IPS-15b (cell line): ENCODE measurements around the gene FUS.

Source experiments
- H3K27me3 ChIP-seq: one replicate; pipeline ENCODE4 v1.6.1; 2013; ENCODE audit warnings: low read length; ENCODE audit not compliant: control insufficient read depth, insufficient read depth
- H3K36me3 ChIP-seq: one replicate; pipeline ENCODE4 v1.6.1; 2013; ENCODE audit warnings: low read length; ENCODE audit not compliant: control insufficient read depth, insufficient read depth
- H3K4me1 ChIP-seq: one replicate; pipeline ENCODE4 v1.6.1; 2013; ENCODE audit warnings: mild to moderate bottlenecking, low read length; ENCODE audit not compliant: control insufficient read depth, insufficient read depth
- H3K4me3 ChIP-seq: one replicate; pipeline ENCODE4 v1.5.1; 2013; ENCODE audit warnings: low read depth, low read length
- H3K9ac ChIP-seq: one replicate; pipeline ENCODE4 v1.6.1; 2013; ENCODE audit warnings: low read depth, mild to moderate bottlenecking, low read length
- H3K9me3 ChIP-seq: one replicate; pipeline ENCODE4 v1.6.1; 2013; ENCODE audit warnings: mild to moderate bottlenecking, low read length; ENCODE audit not compliant: control insufficient read depth, insufficient read depth

Gene FUS

DNA sequence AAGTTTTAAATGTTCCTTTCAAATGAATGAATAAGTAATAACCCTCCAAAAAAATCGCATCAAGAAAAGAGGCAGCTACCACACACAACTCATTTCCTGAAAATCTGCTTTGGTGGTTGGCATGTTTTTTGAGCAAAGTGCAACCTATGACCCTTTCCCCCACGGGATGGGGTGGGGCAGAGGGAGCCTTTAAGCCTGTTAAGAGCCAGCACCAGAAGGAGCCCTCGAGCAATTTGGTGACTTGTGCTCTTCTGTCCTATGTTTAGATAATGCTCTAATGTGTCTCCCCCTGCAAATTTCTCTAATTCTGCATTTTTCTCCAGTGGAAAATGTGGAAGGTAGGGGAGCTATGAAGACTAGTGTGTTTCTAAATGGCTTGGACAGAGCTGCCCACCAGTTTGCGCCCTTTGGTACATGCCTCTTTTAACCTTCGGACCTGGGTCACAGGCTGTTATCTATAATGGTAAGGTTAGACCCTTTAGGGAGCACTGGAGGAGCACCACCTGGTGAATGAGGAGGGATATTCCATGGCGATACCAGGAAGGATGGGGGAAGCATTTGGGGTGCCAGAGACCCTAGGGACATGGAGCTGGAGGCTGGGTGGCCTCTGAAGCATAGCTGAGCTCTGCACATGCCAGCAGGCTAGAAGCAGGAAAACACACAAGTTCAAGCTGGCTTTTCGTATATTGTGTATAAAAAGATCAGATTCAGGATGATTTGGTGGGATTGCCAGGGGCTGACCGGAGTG lies 21.1 kb downstream of the FUS start:
- no peak overlapping the region for H3K9ac ChIP-seq
- no peaks in the 10 kb centered on the region for H3K9me3 ChIP-seq
- peaks cover 12% of the 10 kb centered on the region for H3K36me3 ChIP-seq
- H3K4me3 ChIP-seq = peak overlapping the region; percentile 77
- peaks cover 6% of the 10 kb centered on the region for H3K4me1 ChIP-seq
- H3K27me3 ChIP-seq = peaks cover 4% of the 10 kb centered on the region

GRCh38 chr16:31201582-31202413 lies 21.9 kb downstream of the FUS start:
- peaks cover 6% of the 10 kb centered on the region for H3K36me3 ChIP-seq
- no peaks in the 10 kb centered on the region for H3K9me3 ChIP-seq
- peaks cover 6% of the 10 kb centered on the region for H3K4me1 ChIP-seq
- peak overlapping the region; percentile 58 for H3K9ac ChIP-seq
- peaks cover 4% of the 10 kb centered on the region for H3K27me3 ChIP-seq
- H3K4me3 ChIP-seq = peak overlapping the region; percentile 77

DNA sequence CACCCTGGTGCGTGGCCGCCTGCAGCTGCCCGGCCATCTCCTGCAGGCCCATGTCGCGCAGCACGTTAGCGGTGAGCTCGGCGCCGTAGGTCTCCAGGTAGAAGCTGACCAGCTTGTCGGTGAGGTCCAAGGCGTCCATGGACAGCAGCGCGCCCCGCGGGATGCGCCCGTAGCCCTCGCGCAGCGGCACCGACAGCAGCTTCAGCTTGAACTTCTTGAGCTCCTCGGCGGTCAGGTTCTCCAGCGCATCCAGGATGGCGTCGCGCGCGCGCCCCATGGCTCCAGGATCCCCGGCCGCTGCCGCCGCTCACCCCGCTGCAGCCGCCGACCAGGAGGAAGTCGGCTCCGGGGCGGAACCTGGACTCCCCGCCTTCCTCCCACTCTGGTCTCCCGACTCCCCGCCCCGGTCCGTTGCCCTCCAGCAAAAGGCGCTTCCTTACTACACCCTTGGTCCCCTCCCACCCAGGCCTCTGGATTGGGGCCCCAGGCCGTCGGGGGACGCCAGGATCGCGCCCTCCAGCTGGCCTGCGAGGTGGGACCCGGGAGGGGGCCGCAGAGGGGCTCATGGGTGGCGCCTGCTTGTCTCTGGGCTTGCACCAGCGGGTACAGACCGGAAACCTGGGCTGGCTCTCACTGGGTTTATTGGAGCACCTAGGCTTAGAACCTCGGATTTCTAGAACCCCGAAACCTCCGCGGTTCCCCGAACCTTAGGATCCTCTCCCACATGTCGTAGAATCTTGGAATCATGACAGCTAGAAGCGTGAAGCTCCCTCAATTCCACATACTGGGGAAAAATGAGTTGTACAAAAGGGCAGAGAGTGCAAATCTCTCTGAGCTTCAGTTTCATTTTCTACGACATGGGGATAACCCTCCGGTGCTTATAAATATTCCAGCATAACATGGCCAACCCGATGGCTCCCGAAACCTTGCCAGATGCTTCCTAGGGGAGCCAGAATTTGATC lies 22.8 kb downstream of the FUS start, which contains the start of gene PYCARD:
Gene PYCARD (minus strand): TSS at position 347 of the 962 bp plus-strand sequence. CDS start 70 bp downstream, at position 277.
- H3K9ac ChIP-seq = peak within 1 kb of the TSS; percentile 58
- H3K36me3 ChIP-seq = peaks cover 6% of the 10 kb centered on the region
- peaks cover 6% of the 10 kb centered on the region for H3K4me1 ChIP-seq
- H3K9me3 ChIP-seq = no peaks in the 10 kb centered on the region
- peaks cover 4% of the 10 kb centered on the region for H3K27me3 ChIP-seq
- H3K4me3 ChIP-seq = peak within 1 kb of the TSS; percentile 77

DNA sequence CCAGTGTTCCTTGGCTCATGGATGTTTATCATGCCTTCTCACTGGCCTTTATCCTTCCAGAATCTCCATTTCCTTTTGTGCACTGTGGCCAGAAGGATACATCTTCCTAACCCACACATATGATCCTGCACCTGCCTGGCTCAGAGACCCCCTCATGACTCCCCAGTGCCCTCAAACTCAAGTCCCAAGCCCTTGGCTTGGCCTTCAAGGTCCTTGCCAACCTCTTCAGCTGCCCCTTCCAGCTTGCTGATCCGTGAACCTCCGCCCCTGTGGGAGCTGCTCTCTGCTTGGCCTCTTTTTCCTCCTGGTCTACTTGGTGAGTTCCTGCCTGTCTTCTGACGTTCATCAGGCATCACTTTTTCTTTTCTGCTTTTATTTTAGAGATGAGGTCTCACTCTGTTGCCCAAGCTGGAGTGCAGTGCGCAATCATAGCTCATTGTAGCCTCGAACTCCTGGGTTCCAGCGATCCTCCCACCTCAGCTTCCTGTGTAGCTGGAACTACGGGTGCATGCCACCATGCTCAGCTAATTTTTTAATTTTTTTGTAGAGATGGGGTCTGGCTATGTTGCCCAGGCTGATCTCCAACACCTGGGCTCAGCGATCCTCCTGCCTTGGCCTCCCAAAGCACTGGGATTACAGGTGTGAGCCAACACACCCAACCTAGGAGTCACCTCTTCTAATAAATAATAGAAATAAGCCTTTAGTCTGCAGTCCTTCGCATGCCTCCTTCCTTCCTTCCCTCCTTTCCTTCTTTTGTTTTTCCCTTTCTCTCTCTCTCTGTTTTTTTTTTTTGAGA lies 25.1 kb downstream of the FUS start:
- H3K4me1 ChIP-seq = peaks cover 6% of the 10 kb centered on the region

DNA sequence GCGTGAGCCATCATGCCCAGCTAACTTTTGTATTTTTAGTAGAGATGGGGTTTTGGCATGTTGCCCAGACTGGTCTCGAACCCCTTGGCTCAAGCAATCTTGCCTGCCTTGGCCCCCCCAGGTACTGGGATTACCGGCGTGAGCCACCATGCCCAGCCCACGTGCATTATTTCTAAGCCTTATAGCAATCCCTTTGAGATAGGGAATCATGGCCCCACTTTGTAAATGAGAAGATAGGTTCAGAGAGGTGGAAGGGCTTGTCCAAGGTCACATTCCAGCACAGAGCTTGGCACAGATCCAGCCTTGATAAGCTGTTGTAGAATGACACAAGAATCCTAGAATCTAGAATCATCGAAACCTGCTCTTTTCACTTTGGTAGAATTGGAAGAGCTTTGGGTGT lies 26.8 kb downstream of the FUS start:
- H3K9me3 ChIP-seq = no peaks in the 10 kb centered on the region
- no peaks in the 10 kb centered on the region for H3K36me3 ChIP-seq
- no peaks in the 10 kb centered on the region for H3K4me1 ChIP-seq
- H3K4me3 ChIP-seq = no peak overlapping the region
- peaks cover 4% of the 10 kb centered on the region for H3K27me3 ChIP-seq
- H3K9ac ChIP-seq = no peak overlapping the region

More for the DNA sequence above, 25.1 kb downstream of the FUS start:
- no peak overlapping the region for H3K9ac ChIP-seq
- no peaks in the 10 kb centered on the region for H3K9me3 ChIP-seq
- no peaks in the 10 kb centered on the region for H3K36me3 ChIP-seq
- H3K4me3 ChIP-seq = no peak overlapping the region
- peaks cover 4% of the 10 kb centered on the region for H3K27me3 ChIP-seq

DNA sequence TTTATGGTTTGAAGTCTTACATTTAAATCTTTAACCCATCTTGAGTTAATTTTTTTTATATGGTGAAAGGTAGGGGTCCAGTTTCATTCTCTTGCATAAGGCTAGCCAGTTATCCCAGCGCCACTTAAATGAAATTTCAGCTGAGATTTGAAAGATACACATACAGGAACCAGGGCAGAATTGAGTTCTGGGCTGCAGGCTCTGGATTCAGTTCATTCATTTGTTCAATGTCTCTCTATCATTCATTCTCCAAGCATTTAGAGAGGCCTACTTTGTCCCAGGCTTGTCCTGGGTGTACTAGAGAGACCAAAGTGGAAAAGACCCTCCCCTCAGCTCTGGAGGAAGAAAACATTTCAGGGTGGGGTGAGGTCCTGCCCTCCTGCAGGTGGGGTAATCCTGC lies 33.4 kb downstream of the FUS start:
- Histone ChIP-seq H3K9me3 (no peaks in the 10 kb centered on the region), H3K27me3 (peaks cover 33% of the 10 kb centered on the region), H3K4me3 (no peak overlapping the region), H3K9ac (no peak overlapping the region), H3K36me3 (no peaks in the 10 kb centered on the region), H3K4me1 (peaks cover 5% of the 10 kb centered on the region)

GRCh38 chr16:31213877-31214707 lies 34.2 kb downstream of the FUS start, which contains the start of gene TRIM72:
TRIM72 (plus strand) TSS chr16:31214119; CDS start chr16:31214739, 620 bp downstream.
- no peaks in the 10 kb centered on the region for H3K36me3 ChIP-seq
- peaks cover 33% of the 10 kb centered on the region for H3K27me3 ChIP-seq
- H3K9me3 ChIP-seq = no peaks in the 10 kb centered on the region
- peaks cover 5% of the 10 kb centered on the region for H3K4me1 ChIP-seq
- H3K4me3 ChIP-seq = peak within 1 kb of the TSS; percentile 79
- H3K9ac ChIP-seq = peak within 1 kb of the TSS; percentile 66

DNA sequence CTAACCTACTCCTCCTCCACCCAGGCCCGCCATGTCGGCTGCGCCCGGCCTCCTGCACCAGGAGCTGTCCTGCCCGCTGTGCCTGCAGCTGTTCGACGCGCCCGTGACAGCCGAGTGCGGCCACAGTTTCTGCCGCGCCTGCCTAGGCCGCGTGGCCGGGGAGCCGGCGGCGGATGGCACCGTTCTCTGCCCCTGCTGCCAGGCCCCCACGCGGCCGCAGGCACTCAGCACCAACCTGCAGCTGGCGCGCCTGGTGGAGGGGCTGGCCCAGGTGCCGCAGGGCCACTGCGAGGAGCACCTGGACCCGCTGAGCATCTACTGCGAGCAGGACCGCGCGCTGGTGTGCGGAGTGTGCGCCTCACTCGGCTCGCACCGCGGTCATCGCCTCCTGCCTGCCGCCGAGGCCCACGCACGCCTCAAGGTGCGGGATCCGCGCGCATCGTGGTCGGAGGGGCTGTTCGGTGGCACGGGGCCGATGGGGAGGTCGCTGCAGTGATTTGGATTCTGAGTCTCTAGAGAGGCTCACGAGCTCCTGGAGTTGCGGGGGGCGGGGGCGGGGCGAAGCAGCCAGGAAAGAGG lies 34.9 kb downstream of the FUS start:
- no peaks in the 10 kb centered on the region for H3K36me3 ChIP-seq
- peaks cover 33% of the 10 kb centered on the region for H3K27me3 ChIP-seq
- H3K4me1 ChIP-seq = peaks cover 5% of the 10 kb centered on the region
- no peaks in the 10 kb centered on the region for H3K9me3 ChIP-seq
- H3K9ac ChIP-seq = peak overlapping the region; percentile 66
- H3K4me3 ChIP-seq = peak overlapping the region; percentile 79

DNA sequence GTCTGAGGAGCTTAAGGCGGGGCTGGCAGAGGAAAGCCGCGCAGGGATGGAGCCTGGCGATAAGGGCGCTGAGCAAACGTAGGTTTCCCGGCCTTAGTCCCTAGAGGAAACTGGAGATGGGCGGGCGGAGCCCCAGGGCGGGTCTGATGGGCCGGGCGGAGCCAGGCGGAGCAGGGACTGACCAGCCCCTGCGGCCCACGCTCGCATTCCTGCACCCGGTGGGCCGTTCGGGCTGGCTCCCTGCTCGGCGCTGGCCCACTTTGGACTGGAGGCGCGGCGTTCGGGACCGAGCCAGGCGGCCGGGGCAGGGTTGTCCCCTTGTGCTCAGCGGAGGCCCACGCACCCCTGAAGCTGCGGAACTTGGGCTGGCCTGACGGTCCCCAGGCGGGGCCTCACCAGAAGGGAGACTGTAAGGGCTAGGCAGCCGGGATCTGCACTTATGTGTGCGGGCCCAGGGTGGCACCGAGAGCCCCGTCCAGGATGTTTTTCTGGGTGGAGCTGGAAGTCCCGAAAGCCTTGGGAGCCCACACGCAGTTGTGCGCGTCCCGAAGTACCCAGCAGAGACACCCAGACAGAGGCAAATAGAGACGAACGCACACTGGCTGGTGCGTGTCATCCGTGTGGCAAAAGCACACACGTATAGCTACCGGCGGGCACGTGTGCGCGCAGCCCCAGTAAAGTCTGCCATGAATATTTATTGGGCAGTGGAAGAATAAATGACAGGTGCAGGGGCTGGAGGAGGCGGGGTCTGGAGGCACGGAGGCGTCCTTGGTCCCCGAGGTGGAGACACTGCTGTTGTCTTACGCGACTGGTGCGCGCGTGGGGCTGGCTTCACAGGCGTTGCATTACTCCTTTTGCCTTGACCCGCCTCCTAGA lies 35.6 kb downstream of the FUS start:
- Histone ChIP-seq H3K9ac (no peak overlapping the region), H3K4me1 (peaks cover 5% of the 10 kb centered on the region), H3K4me3 (peak overlapping the region; percentile 79), H3K27me3 (peaks cover 33% of the 10 kb centered on the region), H3K9me3 (no peaks in the 10 kb centered on the region), H3K36me3 (no peaks in the 10 kb centered on the region)
